Type B pancreatic cell (in vitro differentiated cells): ENCODE data around the gene SPACA5. TPM values are rescaled to one million over a fixed set of nuclear protein-coding genes. Genes with fewer than 3 reads are reported as not detected.
"Not testable (repeated sequence)": the region's sequence is repeated elsewhere in the genome, so short reads cannot be mapped to it uniquely, and the experiment has no call there.

ENCODE experiments used
- DNase-seq: peaks from one replicate; pipeline ENCODE4 v3.0.0; 2021; ENCODE audit warnings: mixed read lengths; ENCODE audit not compliant: unreplicated experiment; ENCODE audit errors: extremely low spot score
- H3K27ac Mint-ChIP-seq: 2 replicates; pipeline ENCODE4 v1.8.0; 2021; ENCODE audit warnings: mild to moderate bottlenecking, mixed read lengths
- H3K27me3 Mint-ChIP-seq: 2 replicates; pipeline ENCODE4 v1.8.0; 2021; ENCODE audit warnings: mixed read lengths
- H3K36me3 Mint-ChIP-seq: 2 replicates; pipeline ENCODE4 v1.8.0; 2021; ENCODE audit warnings: mixed read lengths
- H3K4me1 Mint-ChIP-seq: one replicate; pipeline ENCODE4 v1.8.0; 2021; ENCODE audit warnings: mixed read lengths; ENCODE audit not compliant: unreplicated experiment
- H3K4me3 Mint-ChIP-seq: 2 replicates; pipeline ENCODE4 v1.8.0; 2021; ENCODE audit warnings: mild to moderate bottlenecking, mixed read lengths
- H3K9me3 Mint-ChIP-seq: 2 replicates; pipeline ENCODE4 v1.8.0; 2021; ENCODE audit warnings: mixed read lengths
- CTCF ChIP-seq: fragments of 200-600 bp; sonication (generic); conservative IDR thresholded peaks from 2 replicates; pipeline ENCODE4 v1.5.0; 2021; ENCODE audit warnings: antibody characterized with exemption, mild to moderate bottlenecking
- total RNA-seq: library from RNA; stranded (reverse); gene quantifications from 2 replicates; pipeline ENCODE4 v1.2.1, GENCODE V29; 2021; ENCODE audit warnings: low replicate concordance

Gene SPACA5
- total RNA-seq, 1 donor from 2014 or later = not detected

DNA sequence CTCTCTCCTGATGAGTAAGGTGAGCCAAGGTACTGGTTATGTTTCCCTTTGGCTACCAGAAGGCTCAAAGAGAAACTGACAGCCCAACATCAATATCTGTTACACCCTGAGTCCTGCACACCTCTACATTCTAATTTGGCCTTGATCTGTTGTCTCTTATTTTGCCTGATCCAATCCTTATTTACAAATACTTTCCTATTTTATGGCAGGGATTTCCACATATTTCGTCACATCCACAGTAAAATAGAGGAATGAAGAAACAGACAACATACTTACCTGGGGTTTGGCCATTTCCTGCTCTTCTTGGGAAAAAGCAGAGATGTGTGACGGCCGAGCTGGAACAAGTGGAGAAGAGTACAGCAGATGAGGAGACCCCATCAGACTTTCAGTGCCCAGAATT lies 4.5 kb upstream of the SPACA5 start:
- Mint-ChIP-seq H3K9me3 (no peaks in the 10 kb centered on the region), H3K36me3 (peaks cover 12% of the 10 kb centered on the region), H3K27ac (peak overlapping the region; percentile 9), H3K27me3 (no peaks in the 10 kb centered on the region), H3K4me1 (peaks cover 7% of the 10 kb centered on the region), H3K4me3 (peak overlapping the region; percentile 56)
- DNase-seq = no peak
- TF ChIP-seq CTCF = no peak

DNA sequence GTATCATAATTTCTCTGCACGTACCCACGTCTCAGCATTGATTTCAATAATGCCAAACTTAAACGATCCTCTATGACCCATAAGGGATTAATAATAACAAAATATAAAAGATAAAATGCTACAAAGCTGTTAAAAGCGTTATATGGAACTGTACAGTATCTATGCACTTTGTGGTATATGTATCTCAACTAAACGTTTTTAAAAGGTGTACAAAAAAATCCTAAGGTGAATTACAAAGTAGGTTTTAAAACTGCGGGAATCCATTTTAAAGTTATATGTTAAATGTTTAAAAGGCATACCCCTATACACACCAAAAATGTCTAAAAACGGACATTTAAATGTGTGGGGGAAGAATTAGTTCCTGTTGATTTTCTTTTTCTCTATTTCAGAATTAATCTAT lies 3.9 kb upstream of the SPACA5 start:
- Mint-ChIP-seq H3K9me3 (no peaks in the 10 kb centered on the region), H3K4me1 (peaks cover 7% of the 10 kb centered on the region), H3K27ac (no peak overlapping the region), H3K27me3 (no peaks in the 10 kb centered on the region), H3K4me3 (peak overlapping the region; percentile 59), H3K36me3 (peaks cover 12% of the 10 kb centered on the region)
- DNase-seq = no peak
- TF ChIP-seq CTCF = no peak

- Mint-ChIP-seq H3K36me3 (peaks cover 12% of the 10 kb centered on the region), H3K4me1 (peaks cover 7% of the 10 kb centered on the region), H3K27ac (peak overlapping the region; percentile 93), H3K27me3 (no peaks in the 10 kb centered on the region), H3K4me3 (peak overlapping the region; percentile 100), H3K9me3 (no peaks in the 10 kb centered on the region)
- TF ChIP-seq CTCF = no peak
- no peak for DNase-seq
Observed at GRCh38 chrX:48003367-48003757, 3.4 kb upstream of the SPACA5 start.

- H3K36me3 Mint-ChIP-seq = peaks cover 12% of the 10 kb centered on the region
- DNase-seq = peak; percentile 92
- H3K9me3 Mint-ChIP-seq = no peaks in the 10 kb centered on the region
- peaks cover 7% of the 10 kb centered on the region for H3K4me1 Mint-ChIP-seq
- no peak for TF ChIP-seq CTCF
- H3K27ac Mint-ChIP-seq = peak within 1 kb of the TSS; percentile 93
- H3K4me3 Mint-ChIP-seq = peak within 1 kb of the TSS; percentile 100
- no peaks in the 10 kb centered on the region for H3K27me3 Mint-ChIP-seq
Observed at GRCh38 chrX:48003758-48004457, 2.9 kb upstream of the SPACA5 start, which contains the start of gene ZNF182. Gene ZNF182, minus strand, starts transcription at chrX:48003989. Its CDS starts 1,380 bp downstream, at chrX:48002609.

DNA sequence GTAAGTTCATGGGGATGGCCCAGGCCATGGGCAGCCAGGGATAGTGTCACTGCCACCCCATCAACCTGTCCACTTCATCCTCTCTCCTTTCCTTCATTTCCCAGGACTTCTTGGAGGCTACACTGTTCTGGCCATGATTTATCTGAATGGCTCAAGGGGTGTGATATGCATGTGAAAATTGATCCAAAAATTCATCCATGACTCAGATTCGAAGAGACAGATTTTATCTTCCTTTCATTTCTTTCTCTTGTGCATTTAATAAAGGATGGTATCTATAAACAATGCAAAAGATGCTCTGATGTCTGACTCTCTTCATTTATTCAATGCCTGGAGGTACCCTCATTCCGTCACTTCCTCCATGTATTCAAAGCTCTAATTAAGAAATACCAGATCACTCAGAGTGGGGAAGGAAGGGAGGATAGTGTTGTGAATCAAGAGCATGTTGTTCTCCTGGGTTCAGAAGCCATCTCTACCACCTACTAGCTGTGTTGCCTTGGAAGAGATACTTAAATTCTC lies 2.7 kb downstream of the SPACA5 start:
- not testable (repeated sequence) for DNase-seq, H3K9me3 Mint-ChIP-seq, H3K4me3 Mint-ChIP-seq, H3K27ac Mint-ChIP-seq, H3K4me1 Mint-ChIP-seq, H3K36me3 Mint-ChIP-seq, H3K27me3 Mint-ChIP-seq

GRCh38 chrX:48016583-48017310 lies 10.0 kb downstream of the SPACA5 start:
- not testable (repeated sequence) for H3K4me3 Mint-ChIP-seq, H3K27ac Mint-ChIP-seq, H3K27me3 Mint-ChIP-seq, H3K4me1 Mint-ChIP-seq, H3K9me3 Mint-ChIP-seq, DNase-seq, H3K36me3 Mint-ChIP-seq

- not testable (repeated sequence) for H3K4me1 Mint-ChIP-seq, H3K27me3 Mint-ChIP-seq, H3K27ac Mint-ChIP-seq, H3K36me3 Mint-ChIP-seq, H3K4me3 Mint-ChIP-seq, DNase-seq, H3K9me3 Mint-ChIP-seq
Observed at GRCh38 chrX:48019892-48020291, 13.1 kb downstream of the SPACA5 start.

- H3K27ac Mint-ChIP-seq, H3K27me3 Mint-ChIP-seq: not testable (repeated sequence)
Observed at GRCh38 chrX:48020472-48020871, 13.7 kb downstream of the SPACA5 start.

More at GRCh38 chrX:48020472-48020871, 13.7 kb downstream of the SPACA5 start:
- not testable (repeated sequence) for H3K36me3 Mint-ChIP-seq, DNase-seq, H3K4me1 Mint-ChIP-seq, H3K9me3 Mint-ChIP-seq
- H3K4me3 Mint-ChIP-seq = peak overlapping the region; percentile 92
